SK-N-MC (cell line): ENCODE data around the gene ZNF275.

ENCODE experiments used
- EZH2 ChIP-seq: fragments of 200-600 bp; sonication (generic); IDR thresholded peaks from one replicate; pipeline ENCODE4 v1.6.1; 2017; ENCODE audit warnings: antibody characterized with exemption
- FOXP2 ChIP-seq: optimal IDR thresholded peaks from 2 replicates; pipeline ENCODE3; 2011; ENCODE audit warnings: mild to moderate bottlenecking, moderate library complexity; ENCODE audit not compliant: insufficient read depth; ENCODE audit errors: extremely low read length, control extremely low read depth
- POLR2AphosphoS5 ChIP-seq: IDR thresholded peaks from 2 replicates; pipeline ENCODE4 v1.6.1; 2012; ENCODE audit warnings: mild to moderate bottlenecking, low read depth, low read length, borderline replicate concordance

DNA sequence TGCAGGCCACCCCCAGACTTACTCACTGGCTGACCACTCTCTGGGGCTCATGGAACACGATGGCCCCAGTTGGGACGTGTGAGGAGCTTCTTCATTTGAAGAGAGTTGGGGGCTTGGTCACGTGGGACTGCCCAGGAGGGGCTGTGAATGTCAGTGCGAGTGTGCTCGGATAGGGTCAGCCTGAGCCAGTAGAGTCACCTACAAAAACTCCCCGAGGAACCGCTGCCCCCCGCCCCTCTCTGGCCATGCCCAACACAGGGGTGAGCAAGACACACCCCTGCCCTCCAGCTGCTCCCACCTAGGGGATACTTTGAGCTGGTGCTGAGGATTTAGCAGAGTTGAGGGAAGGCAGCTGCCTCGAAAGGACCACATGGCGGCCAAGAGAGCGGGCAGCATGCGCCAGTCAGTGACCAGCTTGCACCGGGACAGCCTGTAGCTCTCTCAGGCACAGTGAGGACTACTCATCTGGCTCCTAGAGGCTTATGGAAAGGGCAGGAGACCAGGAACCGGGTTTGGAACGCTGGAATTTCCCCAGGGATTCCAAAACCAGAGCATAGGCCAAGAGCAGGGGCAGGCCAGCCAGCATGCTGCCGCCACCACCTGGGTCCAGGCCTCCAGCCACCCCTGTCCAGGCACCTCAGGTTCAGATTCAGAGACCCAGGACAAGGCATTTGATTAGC, 58.8 kb downstream of the ZNF275 start:
- TF ChIP-seq EZH2, result no peak
- TF ChIP-seq POLR2AphosphoS5, result no peak
- TF ChIP-seq FOXP2, result no peak
